Naive thymus-derived CD8-positive, alpha-beta T cell (primary cell): ENCODE results near the gene AP2A1. TPM values are rescaled to one million over a fixed set of nuclear protein-coding genes. Genes with fewer than 3 reads are reported as not detected.
A peak's percentile ranks its signal among the peaks of the same experiment; 100 is the strongest.
"Not testable (repeated sequence)": the region's sequence is repeated elsewhere in the genome, so short reads cannot be mapped to it uniquely, and the experiment has no call there.

Source experiments
- ATAC-seq, 2 donors: fragments of 150-1000 bp; cut with Tn5 transposase in 1 of 2; sonication (Bioruptor Pico), chemical (Tn5 transposase) in 1 of 2; 1 replicate in 1 of 2; 2 replicates in 1 of 2; pipeline ENCODE4 v1.10.0; 2021; ENCODE audit warnings: mild to moderate bottlenecking in 2 of 2, moderate library complexity in 2 of 2
- POLR2A ChIA-PET: fragments of 350-600 bp; sonication (Branson Sonifier 250); formaldehyde crosslinking; loops from one replicate; lab custom pipeline; 2021; ENCODE audit warnings: antibody characterized with exemption; lab: Charles Lee
- DNase-seq, 10 donors: peaks; one replicate each; pipeline versions ENCODE4 v3.0.0 to v3.0.0-alpha.2; 2020 to 2022
- H3K27ac Mint-ChIP-seq, 10 donors: one replicate each; pipeline ENCODE4 v1.8.0; 2020 to 2022; ENCODE audit warnings: mild to moderate bottlenecking in 10 of 10, mixed read lengths in 10 of 10, moderate library complexity in 4 of 10, inconsistent platforms in 1 of 10
- H3K27me3 Mint-ChIP-seq, 5 donors: one replicate each; pipeline ENCODE4 v1.8.0; 2021 to 2022; ENCODE audit warnings: mixed read lengths in 5 of 5
- H3K36me3 Mint-ChIP-seq, 3 donors: one replicate each; pipeline ENCODE4 v1.8.0; 2020 to 2022; ENCODE audit warnings: mixed read lengths in 3 of 3, mild to moderate bottlenecking in 2 of 3, inconsistent platforms in 1 of 3
- H3K4me1 Mint-ChIP-seq, 4 donors: one replicate each; pipeline ENCODE4 v1.8.0; 2021 to 2022; ENCODE audit warnings: mixed read lengths in 4 of 4
- H3K4me3 Mint-ChIP-seq, 10 donors: one replicate each; pipeline ENCODE4 v1.8.0; 2020 to 2022; ENCODE audit warnings: mild to moderate bottlenecking in 10 of 10, mixed read lengths in 10 of 10, moderate library complexity in 6 of 10, inconsistent platforms in 1 of 10
- H3K9me3 Mint-ChIP-seq, 9 donors: one replicate each; pipeline ENCODE4 v1.8.0; 2020 to 2022; ENCODE audit warnings: mixed read lengths in 9 of 9, mild to moderate bottlenecking in 3 of 9, inconsistent platforms in 1 of 9, moderate library complexity in 1 of 9
- polyA plus RNA-seq, 3 donors: library from polyadenylated mRNA; unstranded; fragments of 300-500 nt; fragmentation: Illumina TruSeq; gene quantifications; one replicate each; pipeline ENCODE4 v1.2.3, GENCODE V29; 2021
- total RNA-seq, 8 experiments: library from RNA in 2 of 8; stranded (reverse) in 2 of 8; gene quantifications; one replicate each; pipeline ENCODE4 v1.2.3 and lab custom pipeline; 2021 to 2026

AP2A1 gene
- total and polyA plus RNA-seq, 5 experiments from 2014 or later = 4.5 to 57.8 (median 6.5) TPM

- H3K9me3 Mint-ChIP-seq = no peaks in the 10 kb centered on the region
- peaks cover 0 to 9% (median 4%) of the 10 kb centered on the region in 3 donors for H3K36me3 Mint-ChIP-seq
- peaks cover 0 to 2% (median 0%) of the 10 kb centered on the region in 5 donors for H3K27me3 Mint-ChIP-seq
- ATAC-seq = no peak
- DNase-seq = peak in 1 of 10 donors; percentile 64
- peak overlapping the region; percentile 94 to 100 (median 99) for H3K4me3 Mint-ChIP-seq
- POLR2A ChIA-PET = interaction anchor here (0.6 to 2.6 kb wide), 6 partner anchors 30 to 1313 kb away, joined by 3 to 25 read pairs (median 15); partner anchors contain the start of genes AKT1S1, PTOV1 and TBC1D17
- H3K27ac Mint-ChIP-seq = peak overlapping the region; percentile 91 to 100 (median 100)
- peaks cover 9 to 36% (median 30%) of the 10 kb centered on the region in 4 donors for H3K4me1 Mint-ChIP-seq
These were observed 52.0 kb downstream of the AP2A1 start for GRCh38 chr19:49818649-49819370.

DNA sequence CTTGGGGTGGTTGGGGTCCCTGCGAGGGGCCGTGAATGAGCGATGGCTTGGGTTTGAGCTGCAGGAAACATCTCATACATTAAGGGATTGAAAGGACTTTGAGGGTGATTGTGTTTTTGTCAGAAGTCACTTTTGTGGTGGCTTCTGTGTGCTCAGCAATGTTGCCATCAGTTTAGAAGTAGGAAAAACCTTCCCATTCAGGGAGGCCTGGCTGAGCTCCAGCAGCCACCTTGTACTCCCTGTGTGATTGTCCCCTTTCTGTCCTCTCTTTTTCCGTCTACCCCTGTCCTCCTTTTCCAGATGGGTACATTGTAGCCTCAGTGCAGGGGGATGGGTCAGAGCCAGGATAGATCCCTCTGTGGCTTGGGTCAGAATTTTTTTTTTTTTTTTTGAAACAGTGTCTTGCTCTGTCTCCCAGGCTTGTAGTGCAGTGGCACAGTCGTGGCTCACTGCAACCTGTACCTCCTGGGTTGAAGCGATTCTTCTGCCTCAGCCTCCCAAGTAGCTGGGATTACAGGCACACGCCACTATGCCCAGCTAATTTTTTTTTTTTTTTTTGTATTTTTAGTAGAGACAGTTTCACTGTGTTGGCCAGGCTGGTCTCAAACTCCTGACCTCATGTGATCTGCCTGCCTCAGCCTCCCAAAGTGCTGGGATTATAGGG is 52.8 kb downstream of the AP2A1 start:
- H3K4me1 Mint-ChIP-seq = peaks cover 9 to 35% (median 28%) of the 10 kb centered on the region in 4 donors
- H3K27ac Mint-ChIP-seq = peak overlapping the region; percentile 88 to 100 (median 100)
- not testable (repeated sequence) for ATAC-seq, H3K9me3 Mint-ChIP-seq, H3K27me3 Mint-ChIP-seq, DNase-seq
- H3K36me3 Mint-ChIP-seq = peaks cover 0 to 15% (median 4%) of the 10 kb centered on the region in 3 donors
- POLR2A ChIA-PET = interaction anchor here (0.6 to 2.6 kb wide), 8 partner anchors 16 to 1312 kb away, joined by 3 to 25 read pairs (median 11); partner anchors contain the start of genes AKT1S1, PTOV1 and TBC1D17
- peak overlapping the region; percentile 94 to 100 (median 99) for H3K4me3 Mint-ChIP-seq

GRCh38 chr19:49820125-49820524 is 53.3 kb downstream of the AP2A1 start:
- no peak for ATAC-seq
- POLR2A ChIA-PET = interaction anchor here (1.6 to 2.6 kb wide), 2 partner anchors 28 to 57 kb away, joined by 3 to 25 read pairs; partner anchors contain the start of genes AKT1S1 and TBC1D17

DNA sequence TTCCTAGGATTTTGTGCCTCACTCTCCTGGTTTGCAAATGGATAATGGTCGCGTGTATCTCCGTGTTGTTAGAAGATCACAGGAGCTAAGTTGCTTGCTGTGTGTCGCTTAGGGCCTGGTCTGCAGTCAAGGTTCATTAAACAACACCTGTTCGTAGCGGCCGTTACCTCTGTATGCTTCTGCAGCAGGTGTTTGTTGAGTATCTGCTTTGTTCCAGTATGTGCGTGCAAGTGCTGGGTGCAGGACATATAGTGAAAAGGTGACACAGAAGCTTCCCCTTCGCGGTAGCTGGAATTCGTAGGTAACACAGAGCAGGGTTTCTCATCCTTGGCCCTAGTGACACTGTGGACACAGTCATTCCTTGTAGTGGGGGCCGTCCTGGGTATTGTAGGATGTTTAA is 56.7 kb downstream of the AP2A1 start:
- H3K4me3 Mint-ChIP-seq = no peak overlapping the region
- no peaks in the 10 kb centered on the region for H3K27me3 Mint-ChIP-seq
- POLR2A ChIA-PET = no interaction called here
- H3K27ac Mint-ChIP-seq = no peak overlapping the region
- DNase-seq = no peak
- peaks cover 9 to 32% (median 18%) of the 10 kb centered on the region in 4 donors for H3K4me1 Mint-ChIP-seq
- peaks cover 0 to 26% (median 4%) of the 10 kb centered on the region in 3 donors for H3K36me3 Mint-ChIP-seq
- no peaks in the 10 kb centered on the region for H3K9me3 Mint-ChIP-seq
- ATAC-seq = no peak

More at GRCh38 chr19:49820125-49820524, 53.3 kb downstream of the AP2A1 start:
- Mint-ChIP-seq H3K4me3 (peak overlapping the region in 7 of 10 donors; percentile 22 to 100 (median 41)), H3K27me3 (peaks cover 0 to 2% (median 0%) of the 10 kb centered on the region in 5 donors), H3K27ac (peak overlapping the region in 2 of 10 donors; percentile 40 to 52), H3K4me1 (peaks cover 9 to 33% (median 28%) of the 10 kb centered on the region in 4 donors), H3K36me3 (peaks cover 0 to 16% (median 4%) of the 10 kb centered on the region in 3 donors), H3K9me3 (no peaks in the 10 kb centered on the region)
- no peak for DNase-seq

DNA sequence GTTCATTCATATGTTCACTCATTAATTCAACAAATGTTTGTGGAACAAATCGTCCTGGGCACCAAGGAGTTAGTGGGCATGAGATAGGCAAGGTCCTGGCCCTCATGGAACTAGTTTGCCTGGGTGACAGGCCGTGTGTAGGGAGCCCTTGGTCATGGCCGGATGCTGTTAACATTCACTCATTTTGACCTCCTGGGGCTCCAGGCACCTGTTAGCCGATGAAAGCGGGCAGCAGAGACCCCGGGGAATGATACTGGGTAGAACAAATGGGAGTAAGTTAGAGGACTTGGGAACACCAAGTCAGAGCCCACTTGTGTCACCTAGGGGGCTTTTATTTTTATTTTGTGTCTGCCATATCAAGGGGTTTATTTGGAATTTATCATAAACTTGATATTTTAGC is 57.9 kb downstream of the AP2A1 start:
- peaks cover 3 to 21% (median 9%) of the 10 kb centered on the region in 4 donors for H3K4me1 Mint-ChIP-seq
- no peak overlapping the region for H3K4me3 Mint-ChIP-seq
- no peaks in the 10 kb centered on the region for H3K27me3 Mint-ChIP-seq
- H3K27ac Mint-ChIP-seq = no peak overlapping the region
- no peaks in the 10 kb centered on the region for H3K9me3 Mint-ChIP-seq
- peaks cover 0 to 27% (median 4%) of the 10 kb centered on the region in 3 donors for H3K36me3 Mint-ChIP-seq
- ATAC-seq (no peak), DNase-seq (no peak)
- POLR2A ChIA-PET = interaction anchor here (1.0 kb wide), 1 partner anchor 26 kb away, joined by 3 read pairs; no protein-coding TSS in a partner anchor

- DNase-seq = no peak
These were observed 60.2 kb downstream of the AP2A1 start for GRCh38 chr19:49827034-49827433.

DNA sequence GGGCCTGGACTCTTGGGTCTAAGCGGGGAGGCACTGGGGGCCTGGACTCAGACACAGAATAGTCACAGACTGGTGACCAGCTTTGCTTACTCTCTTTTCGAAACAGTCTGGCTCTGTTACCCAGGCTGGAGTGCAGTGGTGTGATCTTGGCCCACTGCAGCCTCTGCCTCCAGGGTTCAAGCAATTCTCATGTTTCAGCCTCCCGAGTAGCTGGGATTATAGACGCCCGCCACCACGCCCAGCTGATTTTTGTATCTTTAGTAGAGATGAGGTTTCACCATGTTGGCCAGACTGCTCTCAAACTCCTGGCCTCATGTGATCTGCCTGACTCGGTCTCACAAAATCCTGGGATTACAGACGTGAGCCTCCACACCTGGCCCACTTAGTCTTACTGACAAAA is 62.4 kb downstream of the AP2A1 start:
- no peak for ATAC-seq
- POLR2A ChIA-PET = no interaction called here
- DNase-seq = no peak
- Mint-ChIP-seq H3K27me3 (no peaks in the 10 kb centered on the region), H3K27ac (peak overlapping the region in 1 of 10 donors; percentile 46), H3K4me1 (peaks cover 2 to 14% (median 5%) of the 10 kb centered on the region in 4 donors), H3K4me3 (no peak overlapping the region), H3K36me3 (peaks cover 0 to 42% (median 0%) of the 10 kb centered on the region in 3 donors), H3K9me3 (no peaks in the 10 kb centered on the region)

More at GRCh38 chr19:49827034-49827433, 60.2 kb downstream of the AP2A1 start:
- POLR2A ChIA-PET = no interaction called here
- ATAC-seq = no peak
- peaks cover 0 to 13% (median 5%) of the 10 kb centered on the region in 4 donors for H3K4me1 Mint-ChIP-seq
- peaks cover 0 to 31% (median 4%) of the 10 kb centered on the region in 3 donors for H3K36me3 Mint-ChIP-seq
- no peaks in the 10 kb centered on the region for H3K9me3 Mint-ChIP-seq
- H3K4me3 Mint-ChIP-seq = no peak overlapping the region
- no peaks in the 10 kb centered on the region for H3K27me3 Mint-ChIP-seq
- H3K27ac Mint-ChIP-seq = peak overlapping the region in 1 of 10 donors; percentile 19

- H3K9me3 Mint-ChIP-seq = no peaks in the 10 kb centered on the region
- ATAC-seq (no peak), DNase-seq (no peak)
- no peak overlapping the region for H3K4me3 Mint-ChIP-seq
- no peak overlapping the region for H3K27ac Mint-ChIP-seq
- H3K36me3 Mint-ChIP-seq = peaks cover 0 to 40% (median 0%) of the 10 kb centered on the region in 3 donors
- POLR2A ChIA-PET = no interaction called here
- H3K4me1 Mint-ChIP-seq = peaks cover 2 to 14% (median 6%) of the 10 kb centered on the region in 4 donors
- no peaks in the 10 kb centered on the region for H3K27me3 Mint-ChIP-seq
These were observed 62.9 kb downstream of the AP2A1 start for GRCh38 chr19:49829721-49830120.

DNA sequence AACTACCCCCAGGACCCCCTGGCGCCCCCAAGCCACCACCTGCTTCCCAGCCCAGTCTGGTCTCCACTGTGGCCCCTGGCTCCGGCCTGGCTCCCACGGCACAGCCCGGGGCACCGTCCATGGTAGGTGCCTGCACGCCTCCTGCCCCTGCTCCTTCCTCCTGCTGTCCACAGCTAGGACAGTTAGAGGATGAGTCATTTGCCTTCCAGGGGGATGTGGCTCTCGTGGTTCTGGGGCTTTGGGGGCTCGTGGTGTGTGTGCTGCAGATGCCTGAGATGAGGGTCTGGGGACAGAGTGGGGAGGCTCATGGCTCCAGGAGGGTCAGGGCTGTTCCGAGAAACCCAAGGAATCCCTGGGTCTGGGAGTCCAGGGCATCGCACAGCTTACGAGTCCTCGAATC is 64.0 kb downstream of the AP2A1 start:
- no peaks in the 10 kb centered on the region for H3K9me3 Mint-ChIP-seq
- ATAC-seq (no peak), DNase-seq (no peak)
- POLR2A ChIA-PET = no interaction called here
- H3K27me3 Mint-ChIP-seq = no peaks in the 10 kb centered on the region
- H3K4me3 Mint-ChIP-seq = no peak overlapping the region
- peaks cover 0 to 48% (median 0%) of the 10 kb centered on the region in 3 donors for H3K36me3 Mint-ChIP-seq
- no peak overlapping the region for H3K27ac Mint-ChIP-seq
- H3K4me1 Mint-ChIP-seq = peaks cover 2 to 14% (median 6%) of the 10 kb centered on the region in 4 donors

DNA sequence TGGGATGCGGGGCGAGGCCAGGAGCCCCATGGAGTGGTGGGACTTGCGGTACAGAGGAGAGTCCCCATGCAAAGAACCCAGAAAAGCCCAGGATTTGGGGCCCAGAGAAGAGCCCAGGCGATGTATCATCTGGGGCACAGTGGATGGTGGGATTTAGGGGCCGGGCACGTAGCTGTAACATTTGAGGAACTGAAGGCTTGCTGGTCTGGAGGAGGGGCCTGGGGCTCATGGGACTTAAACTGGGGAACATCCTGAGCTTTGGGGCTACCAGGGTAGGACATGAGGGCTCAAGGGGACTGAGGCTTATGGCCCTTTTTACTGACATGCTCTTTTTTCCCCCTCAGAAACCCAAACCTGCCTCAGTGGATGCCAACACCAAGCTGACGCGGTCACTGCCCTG is 64.8 kb downstream of the AP2A1 start:
- no peak for ATAC-seq
- POLR2A ChIA-PET = no interaction called here
- Mint-ChIP-seq H3K9me3 (no peaks in the 10 kb centered on the region), H3K4me1 (peaks cover 2 to 9% (median 2%) of the 10 kb centered on the region in 4 donors), H3K4me3 (no peak overlapping the region), H3K27ac (peak overlapping the region in 1 of 10 donors; percentile 37), H3K36me3 (peaks cover 0 to 47% (median 0%) of the 10 kb centered on the region in 3 donors), H3K27me3 (no peaks in the 10 kb centered on the region)
- DNase-seq = no peak

DNA sequence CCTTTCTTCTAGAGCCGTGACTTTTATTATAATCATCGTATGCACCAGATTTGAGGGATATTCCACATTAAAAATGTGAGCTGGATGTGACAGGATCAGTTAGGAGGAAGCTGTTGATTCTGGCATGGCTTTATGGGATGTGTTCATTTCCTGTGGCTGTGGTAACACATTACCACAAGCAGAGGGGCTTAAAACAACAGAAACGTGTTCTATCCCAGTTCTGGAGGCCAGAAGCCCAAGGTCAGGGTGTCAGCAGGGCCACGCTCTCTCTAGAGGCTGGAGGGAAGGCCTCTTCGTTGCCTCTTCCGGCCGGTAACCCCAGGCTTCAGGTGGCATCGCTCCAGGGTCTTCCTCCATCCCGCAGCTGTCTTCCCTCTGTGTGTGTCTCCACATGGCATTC is 65.8 kb downstream of the AP2A1 start:
- Mint-ChIP-seq H3K27me3 (no peaks in the 10 kb centered on the region), H3K9me3 (no peaks in the 10 kb centered on the region), H3K27ac (peak overlapping the region in 2 of 10 donors; percentile 28 to 83), H3K4me1 (peaks cover 0 to 7% (median 1%) of the 10 kb centered on the region in 4 donors), H3K4me3 (no peak overlapping the region), H3K36me3 (peaks cover 0 to 45% (median 0%) of the 10 kb centered on the region in 3 donors)
- no peak for ATAC-seq
- no peak for DNase-seq
- POLR2A ChIA-PET = interaction anchor here (0.5 kb wide), 1 partner anchor 244 kb away, joined by 4 read pairs; no protein-coding TSS in a partner anchor

DNA sequence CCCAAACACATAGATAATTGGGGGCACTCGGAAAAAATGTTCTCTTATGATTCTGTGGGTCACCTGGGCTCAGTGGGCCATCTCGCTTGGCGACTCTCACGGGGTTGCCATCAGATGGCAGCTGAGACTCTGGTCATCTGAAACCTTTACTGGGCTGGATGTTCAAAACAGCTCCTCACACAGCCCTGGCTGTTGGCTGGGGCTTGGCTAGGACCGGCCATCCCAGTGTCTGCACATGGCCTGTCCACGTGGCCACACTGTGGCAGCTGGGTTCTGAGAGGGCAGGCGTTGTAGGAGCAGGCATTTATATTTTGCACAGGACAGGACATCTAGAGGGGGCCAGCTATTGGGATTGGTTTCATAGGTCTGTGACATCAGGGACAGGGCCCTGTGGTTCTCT is 66.8 kb downstream of the AP2A1 start:
- no peaks in the 10 kb centered on the region for H3K27me3 Mint-ChIP-seq
- peaks cover 0 to 49% (median 6%) of the 10 kb centered on the region in 3 donors for H3K36me3 Mint-ChIP-seq
- POLR2A ChIA-PET = no interaction called here
- H3K9me3 Mint-ChIP-seq = no peaks in the 10 kb centered on the region
- ATAC-seq = no peak
- H3K4me1 Mint-ChIP-seq = peaks cover 0 to 7% (median 1%) of the 10 kb centered on the region in 4 donors
- H3K27ac Mint-ChIP-seq = peak overlapping the region in 2 of 10 donors; percentile 43 to 62
- no peak overlapping the region for H3K4me3 Mint-ChIP-seq
- DNase-seq = no peak
